Mononuclear cell (primary cell): ENCODE results near the gene ADAMTS6. TPM values are rescaled to one million over a fixed set of nuclear protein-coding genes. Genes with fewer than 3 reads are reported as not detected.

ENCODE experiments used
- H3K27me3 ChIP-seq: 2 replicates; pipeline ENCODE4 v1.6.0; 2011; ENCODE audit warnings: low read length, control low read depth; ENCODE audit not compliant: insufficient read depth
- H3K4me1 ChIP-seq: 2 replicates; pipeline ENCODE4 v1.5.1; 2011; ENCODE audit warnings: mild to moderate bottlenecking, low read length, control low read depth; ENCODE audit not compliant: insufficient read depth
- H3K4me3 ChIP-seq: 2 replicates; pipeline ENCODE4 v1.5.1; 2011; ENCODE audit warnings: mild to moderate bottlenecking, low read length, moderate library complexity
- H3K9me3 ChIP-seq: 2 replicates; pipeline ENCODE4 v1.5.1; 2011; ENCODE audit warnings: low read depth, mild to moderate bottlenecking, control low read depth, low read length
- total RNA-seq: library from RNA; depleted of rRNA; stranded (reverse); fragments of >200 nt; gene quantifications from one replicate; pipeline ENCODE4 v1.2.3, GENCODE V29; 2012

Gene ADAMTS6
- total RNA-seq, 1 donor, result 4.9 TPM

DNA sequence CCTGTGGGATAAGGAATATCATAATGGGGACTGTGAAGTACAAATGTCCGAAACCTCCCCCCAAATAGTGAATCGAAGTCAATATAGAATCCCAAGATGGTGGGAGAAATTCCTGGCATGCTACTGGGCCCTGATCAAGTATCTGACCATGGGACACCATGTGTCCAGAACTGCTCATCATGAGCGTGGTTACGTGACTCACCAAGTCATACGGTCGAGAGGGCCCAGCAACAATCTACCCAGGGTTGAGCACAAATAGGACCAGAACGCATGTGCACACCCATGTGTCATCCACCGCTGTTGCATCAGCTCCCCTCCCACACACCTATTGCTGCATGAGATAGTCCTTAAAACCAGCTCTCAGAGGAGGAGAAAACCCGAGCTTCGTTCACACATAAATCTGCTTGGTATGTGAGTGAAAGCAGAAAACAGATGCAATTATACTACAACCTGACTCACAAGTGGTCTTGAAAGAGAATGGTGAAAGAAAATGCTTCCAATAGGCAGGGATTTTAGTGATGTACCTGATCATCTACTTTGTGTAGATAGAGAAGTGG is 359.8 kb downstream of the ADAMTS6 start:
- no peak overlapping the region for H3K4me3 ChIP-seq
- peaks cover 9% of the 10 kb centered on the region for H3K9me3 ChIP-seq
- H3K27me3 ChIP-seq, result no peaks in the 10 kb centered on the region
- no peaks in the 10 kb centered on the region for H3K4me1 ChIP-seq

- Histone ChIP-seq H3K4me1 (no peaks in the 10 kb centered on the region), H3K27me3 (no peaks in the 10 kb centered on the region), H3K4me3 (no peak overlapping the region), H3K9me3 (peaks cover 10% of the 10 kb centered on the region)
Measured at GRCh38 chr5:65120371-65120967, 361.3 kb downstream of the ADAMTS6 start.

- Histone ChIP-seq H3K27me3 (no peaks in the 10 kb centered on the region), H3K4me1 (no peaks in the 10 kb centered on the region), H3K9me3 (peaks cover 10% of the 10 kb centered on the region), H3K4me3 (no peak overlapping the region)
Measured at GRCh38 chr5:65117525-65117924, 364.2 kb downstream of the ADAMTS6 start.

DNA sequence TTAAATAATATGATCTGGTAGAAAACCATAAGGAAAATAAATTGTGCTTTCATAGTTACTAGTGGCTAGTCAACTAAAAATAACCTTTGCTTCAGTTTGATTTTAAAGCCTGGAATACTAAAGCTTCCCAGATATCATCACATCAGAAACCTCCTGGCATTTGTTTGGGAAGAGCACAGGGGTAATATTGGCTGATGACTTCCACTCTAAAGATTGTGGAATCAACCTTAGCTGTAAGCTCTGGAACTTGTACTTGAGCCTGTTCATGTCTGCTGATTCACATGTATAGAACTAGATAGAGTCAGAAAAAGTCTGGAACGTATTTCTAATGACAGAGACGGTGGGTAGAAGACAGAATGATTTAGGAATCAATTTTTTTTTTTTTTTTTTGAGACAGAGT is 367.9 kb downstream of the ADAMTS6 start:
- Histone ChIP-seq H3K4me1 (no peaks in the 10 kb centered on the region), H3K27me3 (no peaks in the 10 kb centered on the region), H3K9me3 (peaks cover 10% of the 10 kb centered on the region), H3K4me3 (no peak overlapping the region)

DNA sequence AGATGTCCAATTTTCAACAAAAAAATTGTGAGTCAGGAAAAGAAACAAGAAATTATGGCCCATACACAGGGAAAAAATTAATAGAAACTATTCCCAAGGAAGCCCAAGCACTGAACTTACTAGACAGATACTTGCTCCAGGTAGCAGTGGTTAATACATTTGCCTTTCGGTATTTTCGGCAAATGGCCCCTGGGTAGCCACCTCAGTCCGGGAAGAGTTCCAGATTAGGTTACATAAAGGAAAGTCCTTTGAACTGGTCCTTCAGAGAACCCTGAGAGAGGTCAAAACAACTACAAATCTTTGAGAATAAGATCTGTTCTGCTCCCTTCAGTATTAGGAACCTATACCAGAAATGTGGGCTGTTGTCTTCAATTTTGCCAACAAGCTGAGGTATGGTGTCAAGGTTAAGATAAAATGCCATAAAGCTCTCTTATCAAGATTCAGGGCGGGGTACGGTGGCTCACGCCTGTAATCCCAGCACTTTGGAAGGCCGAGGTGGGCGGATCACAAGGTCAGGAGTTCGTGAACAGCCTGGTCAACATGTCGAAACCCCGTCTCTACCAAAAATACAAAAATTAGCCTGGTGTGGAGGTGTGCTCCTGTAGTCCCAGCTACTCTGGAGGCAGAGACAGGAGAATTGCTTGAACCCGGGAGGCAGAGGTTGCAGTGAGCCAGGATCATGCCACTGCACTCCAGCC is 369.6 kb downstream of the ADAMTS6 start:
- H3K9me3 ChIP-seq, result peaks cover 2% of the 10 kb centered on the region
- no peak overlapping the region for H3K4me3 ChIP-seq
- no peaks in the 10 kb centered on the region for H3K4me1 ChIP-seq
- no peaks in the 10 kb centered on the region for H3K27me3 ChIP-seq

- Histone ChIP-seq H3K9me3 (no peaks in the 10 kb centered on the region), H3K27me3 (no peaks in the 10 kb centered on the region), H3K4me3 (no peak overlapping the region), H3K4me1 (peaks cover under 1% of the 10 kb centered on the region)
Measured at GRCh38 chr5:65108786-65109743, 372.7 kb downstream of the ADAMTS6 start.

GRCh38 chr5:65105301-65105700 is 376.4 kb downstream of the ADAMTS6 start:
- Histone ChIP-seq H3K9me3 (no peaks in the 10 kb centered on the region), H3K4me3 (no peak overlapping the region), H3K4me1 (peaks cover 8% of the 10 kb centered on the region), H3K27me3 (no peaks in the 10 kb centered on the region)

DNA sequence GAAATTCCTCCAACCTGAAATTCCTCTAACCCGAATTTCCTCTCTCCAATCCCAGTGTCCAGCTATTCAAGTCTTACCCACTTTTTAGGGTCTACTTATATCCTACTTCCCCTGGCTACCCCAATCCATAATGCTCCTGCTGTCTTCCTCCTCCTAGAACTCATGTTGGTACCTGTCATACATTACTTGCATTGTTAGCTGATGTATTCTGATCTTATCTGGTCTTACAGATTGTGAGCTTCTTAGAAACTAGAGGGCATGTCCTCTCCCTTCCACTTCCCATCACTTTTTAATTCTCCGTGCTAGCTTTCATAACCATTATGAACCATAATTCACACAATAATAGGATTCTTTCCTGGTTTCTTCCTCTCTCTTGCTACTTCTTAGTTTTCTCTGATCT is 376.9 kb downstream of the ADAMTS6 start:
- Histone ChIP-seq H3K4me3 (no peak overlapping the region), H3K4me1 (peaks cover 8% of the 10 kb centered on the region), H3K27me3 (no peaks in the 10 kb centered on the region), H3K9me3 (no peaks in the 10 kb centered on the region)

- Histone ChIP-seq H3K27me3 (no peaks in the 10 kb centered on the region), H3K4me1 (peaks cover 8% of the 10 kb centered on the region), H3K9me3 (no peaks in the 10 kb centered on the region), H3K4me3 (peak overlapping the region; percentile 52)
Measured at GRCh38 chr5:65103756-65104440, 377.8 kb downstream of the ADAMTS6 start.

DNA sequence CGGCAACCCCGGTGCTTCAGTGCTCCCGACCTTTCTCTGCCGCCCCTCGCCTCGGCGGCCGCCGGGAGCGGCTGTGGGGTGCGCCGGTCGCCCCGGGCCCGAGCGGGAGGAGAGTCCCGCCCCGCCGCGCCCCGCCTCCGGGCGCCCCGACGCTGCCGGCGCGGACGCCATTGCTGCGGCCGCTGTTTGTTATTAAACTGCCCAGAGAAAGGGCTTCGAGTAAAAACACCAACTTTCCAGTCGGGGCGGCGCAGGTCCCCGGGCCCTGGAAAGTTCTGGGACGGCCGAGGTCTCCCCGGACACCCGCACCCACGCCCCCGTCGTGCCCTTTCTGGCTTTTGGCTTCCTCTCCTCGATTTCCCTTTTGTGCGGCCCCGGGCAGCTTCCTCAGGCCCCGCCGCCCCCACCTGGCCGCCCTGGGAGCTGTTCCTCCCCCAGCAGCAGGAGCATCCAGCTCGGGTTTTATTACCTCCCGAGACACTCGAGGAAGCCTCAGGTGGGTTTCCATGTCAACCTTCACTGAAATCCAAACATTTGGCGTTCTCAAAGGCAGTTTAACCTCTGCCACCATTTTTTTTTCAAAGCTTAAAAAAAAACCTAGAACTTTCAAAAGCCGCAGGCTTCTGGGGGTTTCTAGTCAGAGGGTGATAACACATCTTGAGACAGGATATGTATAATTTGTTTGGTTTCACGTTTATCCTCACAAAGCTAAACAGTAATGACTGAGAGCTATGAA is 378.6 kb downstream of the ADAMTS6 start:
- Histone ChIP-seq H3K27me3 (no peaks in the 10 kb centered on the region), H3K9me3 (no peaks in the 10 kb centered on the region), H3K4me3 (peak overlapping the region; percentile 52), H3K4me1 (peaks cover 8% of the 10 kb centered on the region)

GRCh38 chr5:65102371-65102975 is 379.2 kb downstream of the ADAMTS6 start:
- H3K27me3 ChIP-seq, result no peaks in the 10 kb centered on the region
- H3K9me3 ChIP-seq, result no peaks in the 10 kb centered on the region
- peaks cover 8% of the 10 kb centered on the region for H3K4me1 ChIP-seq
- peak overlapping the region; percentile 52 for H3K4me3 ChIP-seq

DNA sequence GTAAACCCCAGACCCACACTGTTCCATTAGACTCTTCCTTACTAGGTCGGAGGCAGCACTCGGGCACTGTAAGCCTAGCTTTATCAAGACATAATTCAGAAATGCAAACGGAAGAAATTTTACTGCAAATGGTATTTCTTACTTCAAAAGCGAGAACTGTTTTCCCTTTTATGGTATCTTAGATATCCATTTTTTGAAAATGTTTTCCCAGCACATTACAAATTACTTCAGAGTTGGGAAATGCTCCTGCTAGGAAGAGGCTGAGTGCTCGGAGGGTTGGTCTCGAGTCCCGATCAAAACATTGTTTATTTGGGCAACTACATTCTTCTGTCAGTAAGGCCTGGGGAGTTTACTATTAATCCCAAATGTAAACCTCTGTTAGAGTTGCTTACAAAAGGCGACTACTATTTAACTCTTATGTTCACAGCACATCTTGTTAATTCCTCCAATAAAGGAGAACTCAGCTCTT is 380.1 kb downstream of the ADAMTS6 start:
- Histone ChIP-seq H3K9me3 (no peaks in the 10 kb centered on the region), H3K4me1 (peaks cover 8% of the 10 kb centered on the region), H3K4me3 (no peak overlapping the region), H3K27me3 (no peaks in the 10 kb centered on the region)

DNA sequence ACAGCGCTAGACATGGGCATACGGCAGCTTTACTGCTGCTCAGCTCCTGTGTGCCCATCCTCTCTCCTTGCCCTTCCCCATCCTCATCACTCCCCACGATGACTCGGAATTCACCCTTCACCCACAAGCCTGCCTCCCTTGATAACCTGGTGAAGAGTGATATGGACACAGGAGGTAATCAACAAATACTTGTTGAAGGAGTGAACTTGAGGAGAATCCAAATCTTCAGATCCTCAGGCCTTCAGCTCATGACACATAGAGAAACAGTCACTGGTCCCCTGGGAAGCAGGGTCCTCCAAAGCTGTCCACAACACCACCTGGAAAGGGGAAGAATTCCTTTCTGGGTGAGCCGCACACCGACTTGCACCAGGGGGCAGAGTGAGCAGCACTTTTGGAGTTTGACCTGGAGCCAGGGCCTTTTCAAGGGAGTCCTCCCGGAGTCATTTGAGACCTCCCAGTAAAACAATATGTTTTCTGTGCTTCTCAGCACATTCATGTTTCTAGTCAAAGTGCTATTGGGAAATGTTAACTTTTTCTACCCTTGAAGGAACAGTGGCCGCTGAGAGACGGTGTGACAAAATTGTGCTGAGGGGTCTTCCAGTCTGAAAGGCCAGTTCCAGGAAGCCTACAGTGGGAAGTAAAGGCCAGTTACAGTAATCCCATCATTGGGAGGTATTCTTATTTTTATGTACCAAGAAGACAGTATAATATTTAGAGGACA is 380.6 kb downstream of the ADAMTS6 start:
- Histone ChIP-seq H3K9me3 (no peaks in the 10 kb centered on the region), H3K4me3 (no peak overlapping the region), H3K4me1 (peaks cover 8% of the 10 kb centered on the region), H3K27me3 (no peaks in the 10 kb centered on the region)
